ENCODE results near the gene RNF144A. TPM values are rescaled to one million over a fixed set of nuclear protein-coding genes. Genes with fewer than 3 reads are reported as not detected.

The RNF144A gene, protein sequence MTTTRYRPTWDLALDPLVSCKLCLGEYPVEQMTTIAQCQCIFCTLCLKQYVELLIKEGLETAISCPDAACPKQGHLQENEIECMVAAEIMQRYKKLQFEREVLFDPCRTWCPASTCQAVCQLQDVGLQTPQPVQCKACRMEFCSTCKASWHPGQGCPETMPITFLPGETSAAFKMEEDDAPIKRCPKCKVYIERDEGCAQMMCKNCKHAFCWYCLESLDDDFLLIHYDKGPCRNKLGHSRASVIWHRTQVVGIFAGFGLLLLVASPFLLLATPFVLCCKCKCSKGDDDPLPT
- 10 to 100 TPM; 17.3 to 36.7 (median 19.0) TPM for total RNA-seq
- total RNA-seq (2013) = 16.6 TPM

- ATAC-seq (peak; percentile 92 to 98 (median 95)), DNase-seq (peak; percentile 80 to 88)
- Histone ChIP-seq H3K27me3 (ENCODE audit: control insufficient read depth, insufficient read depth, low read length) (no peaks in the 10 kb centered on the region), H3K4me1 (ENCODE audit: control insufficient read depth, insufficient read depth, low read length) (peaks cover 34% of the 10 kb centered on the region), H3K9me3 (ENCODE audit: control insufficient read depth, insufficient read depth, low read length) (peaks cover 5% of the 10 kb centered on the region), H3K36me3 (ENCODE audit: control insufficient read depth, insufficient read depth, low read length) (no peaks in the 10 kb centered on the region), H3K27ac (ENCODE audit: low read length) (no peak within 1 kb of the TSS), H3K4me3 (ENCODE audit: low read length) (peak within 1 kb of the TSS; percentile 56)
- H3K9me3 Mint-ChIP-seq = no peaks in the 10 kb centered on the region
- no peaks in the 10 kb centered on the region for H3K36me3 Mint-ChIP-seq
- intact Hi-C loops (cut with micrococcal nuclease) = no loop called here
- TF ChIP-seq, protein P1, sequence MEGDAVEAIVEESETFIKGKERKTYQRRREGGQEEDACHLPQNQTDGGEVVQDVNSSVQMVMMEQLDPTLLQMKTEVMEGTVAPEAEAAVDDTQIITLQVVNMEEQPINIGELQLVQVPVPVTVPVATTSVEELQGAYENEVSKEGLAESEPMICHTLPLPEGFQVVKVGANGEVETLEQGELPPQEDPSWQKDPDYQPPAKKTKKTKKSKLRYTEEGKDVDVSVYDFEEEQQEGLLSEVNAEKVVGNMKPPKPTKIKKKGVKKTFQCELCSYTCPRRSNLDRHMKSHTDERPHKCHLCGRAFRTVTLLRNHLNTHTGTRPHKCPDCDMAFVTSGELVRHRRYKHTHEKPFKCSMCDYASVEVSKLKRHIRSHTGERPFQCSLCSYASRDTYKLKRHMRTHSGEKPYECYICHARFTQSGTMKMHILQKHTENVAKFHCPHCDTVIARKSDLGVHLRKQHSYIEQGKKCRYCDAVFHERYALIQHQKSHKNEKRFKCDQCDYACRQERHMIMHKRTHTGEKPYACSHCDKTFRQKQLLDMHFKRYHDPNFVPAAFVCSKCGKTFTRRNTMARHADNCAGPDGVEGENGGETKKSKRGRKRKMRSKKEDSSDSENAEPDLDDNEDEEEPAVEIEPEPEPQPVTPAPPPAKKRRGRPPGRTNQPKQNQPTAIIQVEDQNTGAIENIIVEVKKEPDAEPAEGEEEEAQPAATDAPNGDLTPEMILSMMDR (IDR thresholded peaks at IDR 0.05) = peak; percentile 51
- H3K4me1 Mint-ChIP-seq = peaks cover 33 to 64% of the 10 kb centered on the region in 2 donors
- H3K27me3 Mint-ChIP-seq (ENCODE audit: low read depth in 2 of 2) = peaks cover 6 to 7% of the 10 kb centered on the region in 2 donors
- WGBS (ENCODE audit: insufficient coverage) = 5% methylated on average over 90 of the region's 90 CpGs
- H3K27ac Mint-ChIP-seq = peak within 1 kb of the TSS in 1 of 2 donors; percentile 64
- H3K4me3 Mint-ChIP-seq = peak within 1 kb of the TSS; percentile 82
These were observed at the start of gene RNF144A for GRCh38 chr2:6917071-6917760. RNF144A (plus strand) TSS chr2:6917412; CDS start chr2:6996927, 79,515 bp downstream.

DNA sequence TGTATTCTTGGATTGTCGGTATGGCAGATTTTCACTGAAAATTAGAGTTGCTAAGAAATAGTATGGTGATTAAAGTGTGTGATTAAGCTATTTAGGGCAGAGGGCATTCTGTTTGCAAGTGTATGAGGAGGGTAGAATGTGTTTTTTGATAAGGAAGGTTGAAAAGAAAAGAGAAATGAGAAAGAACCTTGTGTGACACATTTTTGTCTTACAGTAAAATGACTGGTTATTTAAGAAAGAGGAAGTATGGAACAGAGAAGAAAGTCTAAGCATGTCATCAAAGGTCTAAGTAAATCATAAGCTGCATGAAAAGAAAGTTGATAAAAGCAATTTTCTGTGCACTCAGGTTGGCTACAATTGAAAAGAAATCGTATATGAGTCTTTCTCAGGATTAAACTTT, 44.8 kb upstream of the RNF144A start:
- H3K4me3 Mint-ChIP-seq = no peak overlapping the region

GRCh38 chr2:6874032-6874431, 43.2 kb upstream of the RNF144A start:
- intact Hi-C loops (cut with micrococcal nuclease) = no loop called here
- Mint-ChIP-seq H3K36me3 (no peaks in the 10 kb centered on the region), H3K27me3 (ENCODE audit: low read depth in 2 of 2) (no peaks in the 10 kb centered on the region), H3K4me1 (peaks cover 18 to 23% of the 10 kb centered on the region in 2 donors), H3K9me3 (peaks cover 0 to 3% of the 10 kb centered on the region in 2 donors), H3K4me3 (no peak overlapping the region), H3K27ac (no peak overlapping the region)
- Histone ChIP-seq H3K36me3 (ENCODE audit: control insufficient read depth, insufficient read depth, low read length) (no peaks in the 10 kb centered on the region), H3K27me3 (ENCODE audit: control insufficient read depth, insufficient read depth, low read length) (no peaks in the 10 kb centered on the region), H3K4me3 (ENCODE audit: low read length) (no peak overlapping the region), H3K27ac (ENCODE audit: low read length) (no peak overlapping the region), H3K4me1 (ENCODE audit: control insufficient read depth, insufficient read depth, low read length) (peaks cover 13% of the 10 kb centered on the region), H3K9me3 (ENCODE audit: control insufficient read depth, insufficient read depth, low read length) (no peaks in the 10 kb centered on the region)
- TF ChIP-seq, protein P1 (IDR thresholded peaks at IDR 0.05) = no peak
- DNase-seq (no peak), ATAC-seq (no peak)
- 100% methylated on average over 3 of the region's 3 CpGs for WGBS (ENCODE audit: insufficient coverage)

More for the DNA sequence above, 44.8 kb upstream of the RNF144A start:
- Mint-ChIP-seq H3K27ac (no peak overlapping the region), H3K36me3 (no peaks in the 10 kb centered on the region), H3K27me3 (ENCODE audit: low read depth in 2 of 2) (no peaks in the 10 kb centered on the region), H3K4me1 (peaks cover 3 to 9% of the 10 kb centered on the region in 2 donors), H3K9me3 (peaks cover 0 to 3% of the 10 kb centered on the region in 2 donors)
- no peak for ATAC-seq
- H3K9me3 ChIP-seq (ENCODE audit: control insufficient read depth, insufficient read depth, low read length) = no peaks in the 10 kb centered on the region
- H3K27ac ChIP-seq (ENCODE audit: low read length) = no peak overlapping the region
- no peak for DNase-seq
- H3K4me3 ChIP-seq (ENCODE audit: low read length) = no peak overlapping the region
- H3K4me1 ChIP-seq (ENCODE audit: control insufficient read depth, insufficient read depth, low read length) = no peaks in the 10 kb centered on the region
- H3K36me3 ChIP-seq (ENCODE audit: control insufficient read depth, insufficient read depth, low read length) = no peaks in the 10 kb centered on the region
- WGBS (ENCODE audit: insufficient coverage) = 79% methylated on average over 1 of the region's 2 CpGs
- H3K27me3 ChIP-seq (ENCODE audit: control insufficient read depth, insufficient read depth, low read length) = no peaks in the 10 kb centered on the region
- intact Hi-C loops (cut with micrococcal nuclease) = no loop called here
- TF ChIP-seq, protein P1 (IDR thresholded peaks at IDR 0.05) = no peak

Data from natural killer cell (primary cell).